ENCODE data around the gene TTC8.

GRCh38 chr14:88829685-88830302, 5.3 kb downstream of the TTC8 start:
- TF ChIP-seq CTCF (IDR thresholded peaks at IDR 0.05), result no peak
- TF ChIP-seq POLR2A (IDR thresholded peaks at IDR 0.05), result no peak

Measured in upper lobe of left lung (tissue), 4 donors.